Mesenchymal stem cell (in vitro differentiated cells and primary cell): ENCODE measurements around the gene SLC37A4.
"Not testable (repeated sequence)": the region's sequence is repeated elsewhere in the genome, so short reads cannot be mapped to it uniquely, and the experiment has no call there.

Source experiments
- DNase-seq: peaks from one replicate; pipeline ENCODE4 v3.0.0-alpha.2; 2013
- H2AFZ ChIP-seq: one replicate; pipeline ENCODE4 v1.6.1; 2013; ENCODE audit warnings: low read depth, mild to moderate bottlenecking, control low read depth, inconsistent platforms, low read length, moderate library complexity
- H2AK5ac ChIP-seq: 2 replicates; pipeline ENCODE4 v1.6.1; 2013; ENCODE audit warnings: low read length, moderate library complexity, mild to moderate bottlenecking, inconsistent platforms; ENCODE audit not compliant: severe bottlenecking
- H2BK120ac ChIP-seq: one replicate; pipeline ENCODE4 v1.6.1; 2013; ENCODE audit warnings: low read depth, mild to moderate bottlenecking, inconsistent platforms, low read length, moderate library complexity
- H2BK12ac ChIP-seq, 2 experiments: one replicate each; pipeline ENCODE4 v1.6.1; 2013; ENCODE audit warnings: inconsistent platforms in 2 of 2, low read length in 2 of 2, mild to moderate bottlenecking in 2 of 2, moderate library complexity in 2 of 2, control low read depth in 1 of 2
- H2BK15ac ChIP-seq: one replicate; pipeline ENCODE4 v1.6.1; 2013; ENCODE audit warnings: mild to moderate bottlenecking, low read depth, inconsistent platforms; ENCODE audit not compliant: poor library complexity, severe bottlenecking
- H2BK5ac ChIP-seq: 2 replicates; pipeline ENCODE4 v1.6.1; 2013; ENCODE audit warnings: low read depth, mild to moderate bottlenecking, low read length, control low read depth, inconsistent platforms; ENCODE audit not compliant: poor library complexity, severe bottlenecking
- H3K14ac ChIP-seq, 2 experiments: one replicate each; pipeline ENCODE4 v1.6.1; 2013; ENCODE audit warnings: inconsistent platforms in 2 of 2, low read length in 2 of 2, control low read depth in 1 of 2, mild to moderate bottlenecking in 1 of 2, moderate library complexity in 1 of 2
- H3K18ac ChIP-seq, 2 experiments: one replicate each; pipeline ENCODE4 v1.6.1; 2013; ENCODE audit warnings: inconsistent platforms in 2 of 2, low read length in 2 of 2, control low read depth in 1 of 2, low read depth in 1 of 2, mild to moderate bottlenecking in 1 of 2
- H3K23ac ChIP-seq, 2 experiments: one replicate each; pipeline ENCODE4 v1.6.1; 2013; ENCODE audit warnings: inconsistent platforms in 2 of 2, low read length in 2 of 2, mild to moderate bottlenecking in 2 of 2, moderate library complexity in 2 of 2, control low read depth in 1 of 2
- H3K27ac ChIP-seq: 2 replicates; pipeline ENCODE4 v1.5.1; 2013; ENCODE audit warnings: mild to moderate bottlenecking, moderate library complexity, low read length, control low read depth, inconsistent platforms; ENCODE audit not compliant: poor library complexity, severe bottlenecking
- H3K27me3 ChIP-seq, 2 experiments: 2 replicates each; pipeline versions ENCODE4 v1.6.1 to v1.7.0; 2013; ENCODE audit warnings: low read length in 2 of 2, mild to moderate bottlenecking in 2 of 2, moderate library complexity in 2 of 2, control low read depth in 1 of 2, inconsistent platforms in 1 of 2; ENCODE audit not compliant: control insufficient read depth in 1 of 2, insufficient read depth in 1 of 2
- H3K36me3 ChIP-seq, 2 experiments: 2 replicates each; pipeline versions ENCODE4 v1.6.1 to v1.7.0; 2013; ENCODE audit warnings: low read length in 2 of 2, control low read depth in 1 of 2, inconsistent platforms in 1 of 2, low read depth in 1 of 2, mild to moderate bottlenecking in 1 of 2; ENCODE audit not compliant: insufficient read depth in 2 of 2, control insufficient read depth in 1 of 2
- H3K4ac ChIP-seq, 2 experiments: one replicate each; pipeline ENCODE4 v1.6.1; 2013; ENCODE audit warnings: inconsistent platforms in 2 of 2, low read length in 2 of 2, mild to moderate bottlenecking in 2 of 2, moderate library complexity in 2 of 2, control low read depth in 1 of 2, low read depth in 1 of 2
- H3K4me1 ChIP-seq: 2 replicates; pipeline ENCODE4 v1.6.1; 2013; ENCODE audit warnings: low read depth, low read length, control low read depth; ENCODE audit not compliant: control insufficient read depth, insufficient read depth
- H3K4me2 ChIP-seq: 2 replicates; pipeline ENCODE4 v1.6.1; 2013; ENCODE audit warnings: low read length, mild to moderate bottlenecking, inconsistent platforms; ENCODE audit not compliant: poor library complexity, severe bottlenecking
- H3K4me3 ChIP-seq, 2 experiments: 2 replicates each; pipeline versions ENCODE4 v1.5.1 to v1.7.0; 2013; ENCODE audit warnings: low read length in 2 of 2, mild to moderate bottlenecking in 2 of 2, control low read depth in 1 of 2, low read depth in 1 of 2; ENCODE audit not compliant: insufficient read depth in 1 of 2
- H3K79me1 ChIP-seq: replicated peaks from 2 replicates; pipeline ENCODE4 v1.6.1; 2013; ENCODE audit warnings: mild to moderate bottlenecking, control low read depth, low read length, inconsistent platforms; ENCODE audit not compliant: poor library complexity, severe bottlenecking
- H3K9ac ChIP-seq: 2 replicates; pipeline ENCODE4 v1.7.0; 2013; ENCODE audit warnings: mild to moderate bottlenecking, low read length, moderate library complexity
- H3K9me3 ChIP-seq: 2 replicates; pipeline ENCODE4 v1.7.0; 2013; ENCODE audit warnings: mild to moderate bottlenecking, low read length; ENCODE audit not compliant: control insufficient read depth
- H4K8ac ChIP-seq: one replicate; pipeline ENCODE4 v1.6.1; 2013; ENCODE audit warnings: inconsistent platforms, mild to moderate bottlenecking, low read length, moderate library complexity
- H4K91ac ChIP-seq: one replicate; pipeline ENCODE4 v1.6.1; 2013; ENCODE audit warnings: mild to moderate bottlenecking, low read length, inconsistent platforms
- WGBS: methylation state at CpG from one replicate; pipeline ENCODE4 v1.1.7; 2013; ENCODE audit warnings: mixed read lengths; 5-methylcytosine and 5-hydroxymethylcytosine counted together

Gene SLC37A4

DNA sequence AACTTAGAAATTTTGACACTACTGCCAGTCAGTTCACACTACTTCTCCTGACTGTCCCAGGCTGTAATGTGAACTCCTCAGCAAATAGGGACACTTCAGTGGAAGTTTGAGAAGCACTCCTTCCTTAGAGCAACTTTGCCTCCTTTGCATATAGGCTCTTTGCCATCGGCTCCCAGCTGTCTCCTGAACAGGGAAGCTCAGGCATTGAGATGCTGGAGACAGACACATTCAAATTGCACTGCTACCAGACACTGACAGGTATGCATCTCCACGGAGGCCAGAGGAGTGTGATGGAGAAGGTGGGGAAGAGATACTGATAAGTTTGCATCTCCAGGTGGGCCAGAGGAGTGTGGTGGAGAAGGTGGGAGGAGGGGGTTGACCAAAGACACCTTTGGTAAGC, 10.7 kb downstream of the SLC37A4 start:
- Histone ChIP-seq H3K4me3 (peak overlapping the region in 1 of 2 experiments; percentile 99), H3K4me2 (peak overlapping the region; percentile 45)
- DNase-seq, result no peak

DNA sequence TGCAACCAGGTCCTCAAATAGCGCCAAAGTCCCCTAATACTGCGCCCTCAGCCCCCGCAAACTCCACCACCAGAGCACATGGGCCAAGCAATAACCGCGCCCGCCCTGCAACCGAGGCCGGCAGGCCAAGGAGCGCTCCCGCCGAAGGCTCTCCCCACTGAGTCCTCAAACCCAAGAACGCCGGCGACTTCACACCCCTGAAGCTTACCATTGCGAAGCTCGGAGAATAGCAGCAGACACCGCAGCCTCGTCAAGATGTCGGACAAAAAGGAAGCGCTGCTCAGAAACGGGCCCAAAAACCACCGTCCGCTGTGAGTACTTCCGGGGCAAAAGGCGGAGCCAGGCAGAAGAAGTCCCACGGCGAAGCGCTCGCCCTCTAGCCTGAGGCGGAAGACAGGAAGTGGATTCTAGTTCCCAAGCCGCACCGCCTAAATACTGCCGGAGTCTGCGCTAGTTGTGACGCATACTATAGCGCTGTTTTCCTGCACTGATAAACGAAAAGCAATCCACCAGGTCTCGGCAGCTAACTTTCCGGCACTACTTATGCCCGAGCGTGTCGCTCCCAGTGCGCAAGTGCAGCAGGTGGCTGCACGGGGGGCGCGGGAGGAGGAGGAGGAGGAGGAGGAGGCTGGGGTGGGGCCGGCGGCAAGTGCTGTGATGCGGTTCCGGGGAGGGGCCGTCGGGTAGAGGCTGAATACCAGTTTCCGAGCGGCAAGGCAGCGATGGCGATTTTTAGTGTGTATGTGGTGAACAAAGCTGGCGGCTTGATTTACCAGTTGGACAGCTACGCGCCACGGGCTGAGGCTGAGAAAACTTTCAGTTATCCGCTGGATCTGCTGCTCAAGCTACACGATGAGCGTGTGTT, 12.4 kb downstream of the SLC37A4 start, which contains the start of the genes RPS25 and TRAPPC4:
Gene RPS25, minus strand, starts transcription at position 270 of the 865 bp plus-strand sequence. Its CDS starts 59 bp downstream, at position 211.
Gene TRAPPC4, plus strand, starts transcription at position 693 of the 865 bp plus-strand sequence. Its CDS starts 30 bp downstream, at position 723.
- Histone ChIP-seq H4K8ac (peak within 1 kb of the TSS; percentile 99), H3K4me1 (peaks cover 12% of the 10 kb centered on the region), H3K4ac (peak within 1 kb of the TSS; percentile 81 to 96), H3K9me3 (no peaks in the 10 kb centered on the region), H3K18ac (peak within 1 kb of the TSS; percentile 98), H2BK5ac (no peak within 1 kb of the TSS), H3K27ac (peak within 1 kb of the TSS; percentile 98), H4K91ac (peak within 1 kb of the TSS; percentile 96), H3K27me3 (no peaks in the 10 kb centered on the region), H3K23ac (peak within 1 kb of the TSS in 1 of 2 experiments; percentile 79), H2BK15ac (peak within 1 kb of the TSS; percentile 26), H3K4me2 (peak within 1 kb of the TSS; percentile 86), H3K14ac (peak within 1 kb of the TSS in 1 of 2 experiments; percentile 97), H3K79me1 (no peaks in the 10 kb centered on the region), H3K4me3 (peak within 1 kb of the TSS; percentile 85 to 99), H2AFZ (peak within 1 kb of the TSS; percentile 91), H3K36me3 (peaks cover 35 to 62% of the 10 kb centered on the region in 2 experiments), H2BK120ac (peak within 1 kb of the TSS; percentile 43), H3K9ac (peak within 1 kb of the TSS; percentile 98), H2AK5ac (peak within 1 kb of the TSS; percentile 93), H2BK12ac (peak within 1 kb of the TSS; percentile 39 to 76)
- under 1% methylated on average over 62 of the region's 63 CpGs for whole genome bisulfite sequencing
- DNase-seq, result peak; percentile 97

More for the DNA sequence above, 10.7 kb downstream of the SLC37A4 start:
- WGBS, result 58% methylated on average over 2 of the region's 2 CpGs
- Histone ChIP-seq H2BK120ac (no peak overlapping the region), H3K18ac (no peak overlapping the region), H3K79me1 (peaks cover 5% of the 10 kb centered on the region), H3K4me1 (peaks cover 12% of the 10 kb centered on the region), H3K27me3 (no peaks in the 10 kb centered on the region), H3K9me3 (no peaks in the 10 kb centered on the region), H3K14ac (no peak overlapping the region), H2BK5ac (no peak overlapping the region), H2BK15ac (no peak overlapping the region), H2AFZ (no peak overlapping the region), H4K91ac (no peak overlapping the region), H2BK12ac (no peak overlapping the region), H3K27ac (no peak overlapping the region), H3K4ac (peak overlapping the region in 1 of 2 experiments; percentile 66), H3K23ac (peak overlapping the region in 1 of 2 experiments; percentile 57), H3K9ac (peak overlapping the region; percentile 98), H4K8ac (no peak overlapping the region), H2AK5ac (no peak overlapping the region), H3K36me3 (peaks cover 41 to 63% of the 10 kb centered on the region in 2 experiments)

- H2BK12ac ChIP-seq, H2BK15ac ChIP-seq, H3K79me1 ChIP-seq, H3K9me3 ChIP-seq, H2AK5ac ChIP-seq, H4K91ac ChIP-seq, H4K8ac ChIP-seq, H3K14ac ChIP-seq, H3K18ac ChIP-seq, H2BK5ac ChIP-seq, H3K27ac ChIP-seq, H3K23ac ChIP-seq, H2AFZ ChIP-seq, DNase-seq, H3K27me3 ChIP-seq: not testable (repeated sequence)
- H3K36me3 ChIP-seq, result peaks cover 27 to 63% of the 10 kb centered on the region in 2 experiments
- peaks cover 12% of the 10 kb centered on the region for H3K4me1 ChIP-seq
- H3K9ac ChIP-seq, result peak overlapping the region; percentile 98
- peak overlapping the region; percentile 85 to 99 for H3K4me3 ChIP-seq
- H3K4me2 ChIP-seq, result peak overlapping the region; percentile 86
- H3K4ac ChIP-seq, result peak overlapping the region in 1 of 2 experiments; percentile 64
- peak overlapping the region; percentile 43 for H2BK120ac ChIP-seq
- 4% methylated on average over 8 of the region's 10 CpGs for WGBS
Measured at GRCh38 chr11:119017377-119017776, 13.3 kb downstream of the SLC37A4 start.
